IMR-90 (cell line): ENCODE measurements around the gene SPINK14. TPM values are rescaled to one million over a fixed set of nuclear protein-coding genes. Genes with fewer than 3 reads are reported as not detected.

Experiments used
- ATAC-seq: fragments of 200-7000 bp; cut with Tn5 transposase; 2 replicates; pipeline ENCODE4 v1.9.1; 2020; ENCODE audit warnings: low read depth, mild to moderate bottlenecking, moderate library complexity
- BruUV-seq: library from RNA; stranded (reverse); fragments of 400-500 nt; replicated peaks from 2 replicates; lab custom pipeline; 2021; lab: Mats Ljungman, UMichigan
- CTCF ChIA-PET: fragments of 300-600 bp; formaldehyde crosslinking; extraction: SDS; loops from one replicate; lab custom pipeline; 2021; ENCODE audit warnings: antibody characterized with exemption; lab: Yijun Ruan, JAX
- POLR2A ChIA-PET: fragments of 300-600 bp; sonication (Branson Sonifier 250); formaldehyde crosslinking; loops from one replicate; lab custom pipeline; 2022; ENCODE audit warnings: antibody characterized with exemption; ENCODE audit not compliant: unreplicated experiment; lab: Charles Lee
- DNase-seq: peaks from one replicate; pipeline ENCODE4 v3.0.0; 2013
- H2AFZ ChIP-seq: replicated peaks from 2 replicates; pipeline ENCODE3; 2013; ENCODE audit warnings: low read length, mild to moderate bottlenecking; ENCODE audit not compliant: poor library complexity
- H2AK5ac ChIP-seq: 2 replicates; pipeline ENCODE4 v1.6.1; 2013; ENCODE audit warnings: low read depth, low read length, inconsistent platforms
- H2AK9ac ChIP-seq: replicated peaks from 2 replicates; pipeline ENCODE3; 2013; ENCODE audit warnings: mild to moderate bottlenecking, low read depth, low read length, moderate library complexity; ENCODE audit not compliant: poor library complexity
- H2BK120ac ChIP-seq: 2 replicates; pipeline ENCODE4 v1.6.1; 2013; ENCODE audit warnings: low read depth, low read length, inconsistent platforms
- H2BK15ac ChIP-seq: 3 replicates; pipeline ENCODE4 v1.6.1; 2013; ENCODE audit warnings: low read depth, low read length, inconsistent platforms
- H2BK20ac ChIP-seq: 2 replicates; pipeline ENCODE4 v1.6.1; 2013; ENCODE audit warnings: low read depth, mild to moderate bottlenecking, inconsistent platforms, low read length, moderate library complexity
- H2BK5ac ChIP-seq: 2 replicates; pipeline ENCODE4 v1.6.1; 2013; ENCODE audit warnings: mild to moderate bottlenecking, low read depth, low read length, inconsistent platforms; ENCODE audit not compliant: poor library complexity, severe bottlenecking
- H3K14ac ChIP-seq: replicated peaks from 2 replicates; pipeline ENCODE4 v1.6.1; 2013; ENCODE audit warnings: low read depth, low read length, inconsistent platforms
- H3K18ac ChIP-seq: 2 replicates; pipeline ENCODE4 v1.6.1; 2013; ENCODE audit warnings: low read depth, low read length, control low read depth
- H3K23ac ChIP-seq: 2 replicates; pipeline ENCODE4 v1.6.1; 2013; ENCODE audit warnings: low read depth, low read length, inconsistent platforms
- H3K27ac ChIP-seq: 2 replicates; pipeline ENCODE4 v1.5.1; 2013; ENCODE audit warnings: mild to moderate bottlenecking, control low read depth, low read length; ENCODE audit not compliant: insufficient read depth
- H3K27me3 ChIP-seq: 2 replicates; pipeline ENCODE4 v1.6.1; 2013; ENCODE audit warnings: low read length; ENCODE audit not compliant: control insufficient read depth, insufficient read depth
- H3K36me3 ChIP-seq: 2 replicates; pipeline ENCODE4 v1.6.1; 2013; ENCODE audit warnings: low read length, mixed read lengths; ENCODE audit not compliant: control insufficient read depth, insufficient read depth
- H3K4ac ChIP-seq: 2 replicates; pipeline ENCODE4 v1.6.1; 2013; ENCODE audit warnings: low read depth, low read length, inconsistent platforms
- H3K4me1 ChIP-seq: 2 replicates; pipeline ENCODE4 v1.6.1; 2013; ENCODE audit warnings: low read length, mixed read lengths; ENCODE audit not compliant: control insufficient read depth, insufficient read depth
- H3K4me2 ChIP-seq: 2 replicates; pipeline ENCODE4 v1.6.1; 2013; ENCODE audit warnings: low read depth, mild to moderate bottlenecking, control low read depth, low read length, moderate library complexity
- H3K4me3 ChIP-seq: 2 replicates; pipeline ENCODE4 v1.5.1; 2013; ENCODE audit warnings: low read depth, mild to moderate bottlenecking, control low read depth, low read length, moderate library complexity; ENCODE audit not compliant: insufficient read depth
- H3K56ac ChIP-seq: 2 replicates; pipeline ENCODE4 v1.6.1; 2013; ENCODE audit warnings: low read length, inconsistent platforms; ENCODE audit not compliant: insufficient read depth; ENCODE audit errors: extremely low read depth
- H3K79me1 ChIP-seq, 2 experiments: 2 replicates each; pipeline ENCODE4 v1.6.1; 2013; ENCODE audit warnings: low read length in 2 of 2, inconsistent platforms in 1 of 2, low read depth in 1 of 2
- H3K9ac ChIP-seq: 2 replicates; pipeline ENCODE4 v1.6.1; 2013; ENCODE audit warnings: low read depth, low read length, control low read depth
- H3K9me1 ChIP-seq: 2 replicates; pipeline ENCODE4 v1.6.1; 2013; ENCODE audit warnings: low read length, inconsistent platforms; ENCODE audit not compliant: insufficient read depth
- H3K9me3 ChIP-seq: 2 replicates; pipeline ENCODE4 v1.6.1; 2013; ENCODE audit warnings: low read length; ENCODE audit not compliant: control insufficient read depth, insufficient read depth
- H4K20me1 ChIP-seq: 2 replicates; pipeline ENCODE4 v1.6.1; 2013; ENCODE audit warnings: low read length, inconsistent platforms; ENCODE audit not compliant: insufficient read depth
- H4K5ac ChIP-seq: 2 replicates; pipeline ENCODE4 v1.6.1; 2013; ENCODE audit warnings: mild to moderate bottlenecking, low read depth, low read length, control low read depth
- H4K8ac ChIP-seq, 2 experiments: 2 replicates each; pipeline ENCODE4 v1.6.1; 2013; ENCODE audit warnings: low read depth in 2 of 2, low read length in 2 of 2, control low read depth in 1 of 2, inconsistent platforms in 1 of 2
- H4K91ac ChIP-seq: 2 replicates; pipeline ENCODE4 v1.6.1; 2013; ENCODE audit warnings: low read depth, low read length, inconsistent platforms; ENCODE audit not compliant: insufficient read depth
- BHLHE40 ChIP-seq: fragments of 150-350 bp; IDR thresholded peaks from 2 replicates; pipeline ENCODE4 v1.6.1; 2016; ENCODE audit warnings: mild to moderate bottlenecking, low read depth, low read length
- CEBPB ChIP-seq: IDR thresholded peaks from 2 replicates; pipeline ENCODE4 v1.6.1; 2012; ENCODE audit warnings: low read depth, low read length, improper control_type of control experiment
- CHD1 ChIP-seq: IDR thresholded peaks from 2 replicates; pipeline ENCODE4 v1.6.1; 2012; ENCODE audit warnings: low read depth, low read length, improper control_type of control experiment
- CTCF ChIP-seq: conservative IDR thresholded peaks from 2 replicates; pipeline ENCODE4 v1.5.1; 2012; ENCODE audit warnings: mild to moderate bottlenecking, low read depth, low read length, improper control_type of control experiment
- ELK1 ChIP-seq: fragments of 150-350 bp; IDR thresholded peaks from 2 replicates; pipeline ENCODE4 v1.6.1; 2016; ENCODE audit warnings: low read depth, mild to moderate bottlenecking, low read length, moderate library complexity, borderline replicate concordance
- FOS ChIP-seq: fragments of 150-350 bp; IDR thresholded peaks from 2 replicates; pipeline ENCODE4 v1.6.1; 2016; ENCODE audit warnings: low read depth, low read length
- MAFK ChIP-seq: IDR thresholded peaks from 2 replicates; pipeline ENCODE4 v1.6.1; 2012; ENCODE audit warnings: low read depth, low read length, improper control_type of control experiment
- MAZ ChIP-seq: IDR thresholded peaks from 2 replicates; pipeline ENCODE4 v1.6.1; 2012; ENCODE audit warnings: low read depth, mild to moderate bottlenecking, low read length, improper control_type of control experiment, moderate library complexity, borderline replicate concordance
- MXI1 ChIP-seq: IDR thresholded peaks from 2 replicates; pipeline ENCODE4 v1.6.1; 2012; ENCODE audit warnings: low read depth, mild to moderate bottlenecking, low read length, moderate library complexity, borderline replicate concordance
- NFE2L2 ChIP-seq: fragments of 150-350 bp; IDR thresholded peaks from 2 replicates; pipeline ENCODE4 v1.6.1; 2016; ENCODE audit warnings: low read depth, mild to moderate bottlenecking, low read length
- POLR2A ChIP-seq: IDR thresholded peaks from 2 replicates; pipeline ENCODE4 v1.6.1; 2012; ENCODE audit warnings: mild to moderate bottlenecking, low read depth, low read length
- RAD21 ChIP-seq: IDR thresholded peaks from 2 replicates; pipeline ENCODE4 v1.6.1; 2012; ENCODE audit warnings: low read length, improper control_type of control experiment
- RCOR1 ChIP-seq: IDR thresholded peaks from 2 replicates; pipeline ENCODE4 v1.6.1; 2012; ENCODE audit warnings: mild to moderate bottlenecking, low read length, improper control_type of control experiment; ENCODE audit not compliant: insufficient replicate concordance
- RFX5 ChIP-seq: IDR thresholded peaks from 2 replicates; pipeline ENCODE4 v1.8.0; 2012; ENCODE audit warnings: low read depth, mild to moderate bottlenecking, low read length, moderate library complexity
- SMC3 ChIP-seq: fragments of 150-350 bp; IDR thresholded peaks from 2 replicates; pipeline ENCODE4 v1.6.1; 2016; ENCODE audit warnings: low read depth, mild to moderate bottlenecking, antibody characterized with exemption, low read length, moderate library complexity
- USF2 ChIP-seq: fragments of 150-350 bp; IDR thresholded peaks from 2 replicates; pipeline ENCODE4 v1.6.1; 2017; ENCODE audit warnings: mild to moderate bottlenecking, antibody characterized with exemption, low read length, low read depth
- WGBS, 2 experiments: methylation state at CpG; one replicate each; pipeline versions ENCODE4 v1.1.5 to v1.1.7; 2013; ENCODE audit warnings: missing lambda C conversion rate in 2 of 2; ENCODE audit not compliant: insufficient read length in 1 of 2; ENCODE audit errors: extremely low coverage in 2 of 2; 5-methylcytosine and 5-hydroxymethylcytosine counted together
- dilution Hi-C: fragments of 300-500 bp; cut with HindIII; formaldehyde crosslinking; loops from one replicate; pipeline ENCODE4 v1.14.3; 2018; ENCODE audit warnings: low sequenced_read_pairs; ENCODE audit not compliant: unreplicated experiment
- in situ Hi-C: fragments of 300-500 bp; cut with MboI; formaldehyde crosslinking; loops from 3 replicates; pipeline ENCODE4 v1.14.3; 2019; ENCODE audit warnings: low sequenced_read_pairs, inconsistent platforms, mixed read lengths
- intact Hi-C: fragments of 100-400 bp; cut with micrococcal nuclease; formaldehyde crosslinking; loops from 2 replicates; pipeline ENCODE4 v1.10.0; 2022
- polyA plus RNA-seq, 3 experiments: library from polyadenylated mRNA; depleted of rRNA; stranded (reverse); fragments of >200 nt; gene quantifications; 2 replicates each; pipeline ENCODE4 v1.2.3, GENCODE V29; 2012; ENCODE audit warnings: low replicate concordance in 1 of 3
- total RNA-seq: library from RNA; depleted of rRNA; stranded (reverse); fragments of >200 nt; gene quantifications from 2 replicates; pipeline ENCODE4 v1.2.3, GENCODE V29; 2012

Gene SPINK14
- total and polyA plus RNA-seq, 2 of the 4 experiments (the other 2 are of a cell fraction), result not detected

- Histone ChIP-seq H3K23ac (no peak overlapping the region), H3K79me1 (no peaks in the 10 kb centered on the region), H3K18ac (no peak overlapping the region), H3K27me3 (no peaks in the 10 kb centered on the region), H3K56ac (no peak overlapping the region), H2AFZ (no peak overlapping the region), H3K9me1 (no peaks in the 10 kb centered on the region), H4K5ac (no peak overlapping the region), H3K36me3 (no peaks in the 10 kb centered on the region), H4K8ac (no peak overlapping the region), H2BK120ac (no peak overlapping the region), H3K4me1 (no peaks in the 10 kb centered on the region), H2BK5ac (no peak overlapping the region), H2BK15ac (no peak overlapping the region), H3K4ac (no peak overlapping the region), H3K27ac (no peak overlapping the region), H4K91ac (no peak overlapping the region), H4K20me1 (no peaks in the 10 kb centered on the region), H2AK9ac (no peak overlapping the region), H2BK20ac (no peak overlapping the region), H3K9me3 (no peaks in the 10 kb centered on the region), H3K4me3 (no peak overlapping the region), H3K14ac (no peak overlapping the region), H3K4me2 (no peak overlapping the region), H2AK5ac (no peak overlapping the region), H3K9ac (no peak overlapping the region)
- ATAC-seq (no peak), DNase-seq (no peak)
- POLR2A ChIA-PET, result no interaction called here
- CTCF ChIA-PET, result no interaction called here
- WGBS, 2 experiments, result no CpG with 5 or more reads among the region's 2 CpGs
- dilution Hi-C loops (no loop called here), intact Hi-C loops (loop anchor here (5.0 kb wide), 1 partner anchor 113 kb away; the partner anchor contains the start of gene SPINK9), in situ Hi-C loops (no loop called here)
- TF ChIP-seq POLR2A (no peak), MAZ (no peak), FOS (no peak), RFX5 (no peak), USF2 (no peak), MAFK (no peak), BHLHE40 (no peak), RCOR1 (no peak), CHD1 (no peak), CEBPB (no peak), MXI1 (no peak), SMC3 (no peak), ELK1 (no peak), CTCF (no peak), RAD21 (no peak), NFE2L2 (no peak)
- no TSS peak for BruUV-seq
These were observed 55.9 kb downstream of the SPINK14 start for GRCh38 chr5:148224117-148224742.
